Large intestine (tissue), 3 donors: ENCODE measurements around the gene HAUS2. TPM values are rescaled to one million over a fixed set of nuclear protein-coding genes. Genes with fewer than 3 reads are reported as not detected.
"Not testable (repeated sequence)": the region's sequence is repeated elsewhere in the genome, so short reads cannot be mapped to it uniquely, and the experiment has no call there.

Source experiments
- DNase-seq, 2 donors: peaks; one replicate each; pipeline versions ENCODE4 v3.0.0 to v3.0.0-alpha.2; 2013
- H3K27ac ChIP-seq: one replicate; pipeline ENCODE4 v1.5.1; 2013; ENCODE audit warnings: low read length
- H3K27me3 ChIP-seq: 2 replicates; pipeline ENCODE4 v1.6.1; 2013; ENCODE audit warnings: low read length; ENCODE audit not compliant: control insufficient read depth, insufficient read depth
- H3K36me3 ChIP-seq: 2 replicates; pipeline ENCODE4 v1.6.1; 2013; ENCODE audit warnings: low read length; ENCODE audit not compliant: control insufficient read depth, insufficient read depth
- H3K4me1 ChIP-seq: one replicate; pipeline ENCODE4 v1.6.1; 2013; ENCODE audit warnings: low read length; ENCODE audit not compliant: control insufficient read depth, insufficient read depth
- H3K4me3 ChIP-seq: one replicate; pipeline ENCODE4 v1.5.1; 2013; ENCODE audit warnings: low read length
- H3K9me3 ChIP-seq: one replicate; pipeline ENCODE4 v1.6.1; 2013; ENCODE audit warnings: mild to moderate bottlenecking, low read depth, low read length, moderate library complexity; ENCODE audit not compliant: control insufficient read depth
- WGBS: methylation state at CpG from one replicate; pipeline ENCODE4 v1.1.5; 2013; ENCODE audit warnings: low lambda C conversion rate; ENCODE audit not compliant: insufficient coverage; 5-methylcytosine and 5-hydroxymethylcytosine counted together
- polyA plus RNA-seq: library from polyadenylated mRNA; unstranded; fragments of 120-200 nt; gene quantifications from one replicate; pipeline ENCODE4 v1.2.1, GENCODE V29; 2013

Gene HAUS2
- polyA plus RNA-seq, 1 donor: 16.5 TPM

GRCh38 chr15:42523331-42523730 is 25.3 kb upstream of the HAUS2 start:
- Histone ChIP-seq H3K27ac (no peak overlapping the region), H3K9me3 (no peaks in the 10 kb centered on the region), H3K36me3 (peaks cover 42% of the 10 kb centered on the region), H3K4me3 (no peak overlapping the region), H3K4me1 (no peaks in the 10 kb centered on the region), H3K27me3 (no peaks in the 10 kb centered on the region)
- WGBS: no CpG with 5 or more reads among the region's 2 CpGs
- DNase-seq: no peak

GRCh38 chr15:42528970-42529369 is 19.7 kb upstream of the HAUS2 start:
- Histone ChIP-seq H3K4me1 (no peaks in the 10 kb centered on the region), H3K9me3 (no peaks in the 10 kb centered on the region), H3K27ac (no peak overlapping the region), H3K36me3 (peaks cover 31% of the 10 kb centered on the region), H3K4me3 (no peak overlapping the region), H3K27me3 (no peaks in the 10 kb centered on the region)
- DNase-seq: no peak
- no CpG with 5 or more reads among the region's 3 CpGs for WGBS

DNA sequence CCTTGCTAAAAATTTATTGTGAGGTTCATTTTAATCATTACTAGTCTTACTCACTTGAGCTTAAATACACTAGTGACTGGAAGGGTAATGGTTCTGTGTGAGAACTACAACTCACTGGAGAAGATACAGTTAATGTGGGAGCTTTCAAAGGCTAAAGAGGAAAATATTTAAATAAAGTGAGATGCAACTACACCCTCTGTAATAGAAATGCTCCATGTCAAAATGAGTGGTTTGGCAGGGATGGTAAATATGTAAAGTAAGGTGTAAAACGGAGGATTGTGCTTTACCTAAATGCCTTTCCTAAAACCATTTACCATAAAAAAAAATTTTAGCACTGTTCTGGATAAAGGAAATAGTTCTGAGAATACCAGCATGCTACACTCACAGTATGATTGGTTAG is 15.4 kb upstream of the HAUS2 start:
- H3K4me3 ChIP-seq: no peak overlapping the region
- no peaks in the 10 kb centered on the region for H3K9me3 ChIP-seq
- DNase-seq: no peak
- no peaks in the 10 kb centered on the region for H3K4me1 ChIP-seq
- H3K36me3 ChIP-seq: peaks cover 20% of the 10 kb centered on the region
- H3K27ac ChIP-seq: no peak overlapping the region
- H3K27me3 ChIP-seq: no peaks in the 10 kb centered on the region
- WGBS: no CpG with 5 or more reads among the region's 1 CpG

- Histone ChIP-seq H3K4me3 (no peak overlapping the region), H3K4me1 (peaks cover 7% of the 10 kb centered on the region), H3K27me3 (no peaks in the 10 kb centered on the region), H3K36me3 (peaks cover 23% of the 10 kb centered on the region), H3K9me3 (no peaks in the 10 kb centered on the region), H3K27ac (no peak overlapping the region)
- DNase-seq: no peak
- 100% methylated on average over 3 of the region's 4 CpGs for WGBS
Measured at GRCh38 chr15:42544853-42545629, 3.6 kb upstream of the HAUS2 start.

DNA sequence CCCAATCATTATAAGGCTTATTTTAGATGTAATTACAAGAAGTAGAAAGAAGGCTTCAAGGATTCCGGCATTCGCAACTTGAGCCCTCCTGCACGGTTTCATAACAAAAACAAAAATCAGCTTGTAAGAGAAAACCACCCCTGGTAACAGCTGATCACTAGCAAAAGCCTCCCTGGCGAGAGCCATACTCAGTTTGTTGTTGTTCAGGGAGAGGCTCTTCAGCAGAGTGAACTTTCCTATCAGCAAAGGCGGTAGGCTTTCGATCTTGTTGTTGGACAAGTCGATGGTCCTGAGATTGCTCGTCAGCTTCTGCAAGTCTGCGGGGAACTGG is 755 bp upstream of the HAUS2 start:
- DNase-seq: no peak
- Histone ChIP-seq H3K4me1 (peaks cover 7% of the 10 kb centered on the region), H3K27me3 (no peaks in the 10 kb centered on the region), H3K27ac (peak overlapping the region; percentile 85), H3K4me3 (peak overlapping the region; percentile 97), H3K9me3 (no peaks in the 10 kb centered on the region), H3K36me3 (peaks cover 19% of the 10 kb centered on the region)
- WGBS: 0% methylated on average over 1 of the region's 9 CpGs

GRCh38 chr15:42549032-42549491 is 424 bp downstream of the HAUS2 start:
- 0% methylated on average over 3 of the region's 15 CpGs for WGBS
- DNase-seq: no peak
- Histone ChIP-seq H3K9me3 (no peaks in the 10 kb centered on the region), H3K27ac (peak overlapping the region; percentile 85), H3K36me3 (peaks cover 11% of the 10 kb centered on the region), H3K4me1 (peaks cover 7% of the 10 kb centered on the region), H3K4me3 (peak overlapping the region; percentile 97), H3K27me3 (no peaks in the 10 kb centered on the region)

DNA sequence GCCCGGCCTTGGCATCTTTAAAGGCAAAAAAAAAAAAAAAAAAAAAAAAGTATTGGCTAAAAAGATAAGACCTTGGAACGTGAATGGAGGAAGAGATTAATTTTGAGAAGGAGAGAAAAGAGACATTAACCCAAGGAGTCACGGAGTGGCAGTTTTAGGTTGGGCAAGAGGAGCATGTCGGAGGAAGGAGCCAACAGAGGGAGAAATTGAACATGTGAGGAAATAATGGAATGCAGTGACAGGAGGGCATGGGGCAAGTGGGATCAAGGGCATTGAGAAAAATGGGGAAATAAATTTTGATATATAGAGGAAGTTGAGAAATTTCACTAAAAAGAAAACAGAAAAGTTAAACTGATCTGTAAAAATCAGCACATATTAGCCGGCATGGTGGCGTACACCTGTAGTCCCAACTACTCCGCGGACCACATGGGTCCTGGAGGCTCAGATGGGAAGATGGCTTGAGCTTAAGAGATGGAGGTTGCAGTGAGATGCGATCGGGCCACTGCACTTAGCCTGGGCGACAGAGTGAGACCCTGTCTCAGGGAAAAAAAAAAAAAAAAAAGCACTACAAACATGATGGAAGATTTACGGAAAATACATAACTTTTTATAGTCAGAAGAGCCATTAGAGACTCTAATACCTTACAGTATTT is 1.2 kb downstream of the HAUS2 start:
- WGBS: 88% methylated on average over 6 of the region's 12 CpGs
- Histone ChIP-seq H3K9me3 (no peaks in the 10 kb centered on the region), H3K27ac (no peak overlapping the region), H3K36me3 (peaks cover 4% of the 10 kb centered on the region), H3K4me1 (peaks cover 7% of the 10 kb centered on the region), H3K27me3 (no peaks in the 10 kb centered on the region), H3K4me3 (peak overlapping the region; percentile 97)
- no peak for DNase-seq

- Histone ChIP-seq H3K27ac (no peak overlapping the region), H3K4me3 (no peak overlapping the region), H3K27me3 (no peaks in the 10 kb centered on the region), H3K9me3 (no peaks in the 10 kb centered on the region), H3K4me1 (no peaks in the 10 kb centered on the region), H3K36me3 (peaks cover under 1% of the 10 kb centered on the region)
- no CpG with 5 or more reads among the region's 1 CpG for WGBS
- DNase-seq: no peak
Measured at GRCh38 chr15:42553554-42553953, 4.9 kb downstream of the HAUS2 start.

- not testable (repeated sequence) for H3K27me3 ChIP-seq, H3K9me3 ChIP-seq, DNase-seq, H3K4me3 ChIP-seq, H3K27ac ChIP-seq, H3K4me1 ChIP-seq
- WGBS: 100% methylated on average over 2 of the region's 12 CpGs
- H3K36me3 ChIP-seq: peaks cover 15% of the 10 kb centered on the region
Measured at GRCh38 chr15:42556550-42557207, 8.0 kb downstream of the HAUS2 start.

- no peak for DNase-seq
- no peak overlapping the region for H3K27ac ChIP-seq
- no peaks in the 10 kb centered on the region for H3K4me1 ChIP-seq
- WGBS: no CpG with 5 or more reads among the region's 3 CpGs
- peaks cover 27% of the 10 kb centered on the region for H3K36me3 ChIP-seq
- no peak overlapping the region for H3K4me3 ChIP-seq
- no peaks in the 10 kb centered on the region for H3K9me3 ChIP-seq
- no peaks in the 10 kb centered on the region for H3K27me3 ChIP-seq
Measured at GRCh38 chr15:42558739-42559138, 10.1 kb downstream of the HAUS2 start.
